Measurements from ENCODE around the gene ZNF428.
A peak's percentile ranks its signal among the peaks of the same experiment; 100 is the strongest.
"Not testable (repeated sequence)": the region's sequence is repeated elsewhere in the genome, so short reads cannot be mapped to it uniquely, and the experiment has no call there.

The ZNF428 gene

DNA sequence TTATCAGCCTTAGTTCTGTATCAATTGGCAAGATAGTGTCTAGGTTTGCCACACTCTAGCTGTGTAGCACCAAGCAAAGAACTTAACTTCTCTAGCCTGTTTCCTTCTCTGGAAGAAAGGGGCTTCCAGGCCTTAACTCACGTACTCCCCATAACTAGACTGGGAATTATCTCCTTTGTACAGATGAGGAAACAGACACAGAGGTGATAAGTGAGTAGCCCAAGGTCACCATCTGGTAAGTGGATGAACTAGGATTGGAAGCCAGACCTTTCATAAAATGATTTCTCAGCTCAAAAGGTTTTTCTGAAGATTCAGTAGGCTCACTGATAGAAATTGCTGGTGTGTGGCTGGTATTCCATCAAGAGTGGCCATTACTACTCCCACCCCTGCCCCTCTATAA lies 3.1 kb downstream of the ZNF428 start:
- no peak for DNase-seq

DNA sequence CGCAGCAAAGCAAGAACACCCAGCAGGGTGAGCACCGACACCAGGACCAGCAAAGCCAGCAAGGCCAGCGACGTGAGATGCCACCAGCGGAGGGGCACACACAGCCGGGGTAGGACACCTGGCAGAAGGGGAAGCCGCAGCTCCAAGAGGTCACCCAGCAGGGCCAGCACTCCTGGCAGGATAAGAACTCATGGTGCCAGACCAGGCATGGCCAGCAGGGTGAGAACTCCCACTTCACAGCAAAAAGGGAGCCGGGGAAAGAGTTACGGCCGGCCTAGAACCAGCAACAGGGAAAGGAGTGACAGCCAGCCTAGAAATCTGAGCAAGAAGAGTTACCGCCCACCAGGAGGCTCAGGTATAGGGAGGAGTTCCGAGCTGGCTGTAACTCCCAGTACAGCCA lies 7.1 kb downstream of the ZNF428 start:
- no peak for DNase-seq

DNA sequence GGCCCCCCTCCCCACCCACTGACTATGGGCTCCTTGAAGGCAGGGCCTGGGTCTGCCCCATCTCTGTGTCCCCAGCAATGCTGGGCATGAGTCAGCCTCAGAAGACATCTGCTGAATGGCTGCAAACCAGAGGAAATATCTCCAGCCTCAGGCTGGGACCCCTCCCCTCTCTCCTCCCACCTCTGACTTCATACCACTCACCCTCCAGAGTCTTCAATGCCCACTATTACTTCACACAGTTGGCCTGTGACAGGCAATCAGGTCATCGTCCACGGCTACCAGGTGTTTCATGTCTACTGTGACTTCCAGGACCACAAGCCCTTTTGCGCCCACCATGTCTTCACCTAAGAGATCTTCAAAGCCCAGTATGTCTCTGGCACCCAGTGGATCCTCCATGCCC lies 7.6 kb downstream of the ZNF428 start, which contains the start of gene SRRM5:
TSS of gene SRRM5 (plus strand) at position 301 of the 400 bp plus-strand sequence. CDS start at position 335, 34 bp downstream.
- no peak for DNase-seq

DNA sequence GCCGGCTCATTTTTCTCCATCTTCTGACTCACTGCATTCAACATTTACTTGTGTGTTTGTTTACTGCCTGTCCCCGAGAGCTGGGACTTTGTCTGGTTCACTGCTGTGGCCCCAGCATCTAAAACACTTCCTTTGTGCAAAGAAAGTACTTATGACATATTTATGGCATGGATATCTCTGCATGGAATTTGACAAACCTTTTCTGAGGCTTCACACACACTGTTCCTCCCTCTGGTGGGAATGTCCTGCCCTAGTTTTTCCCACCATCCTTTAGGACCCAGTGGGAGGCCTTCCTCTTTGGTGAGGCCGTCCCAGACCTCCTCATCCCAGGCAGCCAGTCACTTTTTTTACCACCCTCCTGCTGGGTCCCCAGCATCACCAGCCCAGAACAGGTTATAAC lies 8.9 kb downstream of the ZNF428 start:
- DNase-seq: no peak

DNA sequence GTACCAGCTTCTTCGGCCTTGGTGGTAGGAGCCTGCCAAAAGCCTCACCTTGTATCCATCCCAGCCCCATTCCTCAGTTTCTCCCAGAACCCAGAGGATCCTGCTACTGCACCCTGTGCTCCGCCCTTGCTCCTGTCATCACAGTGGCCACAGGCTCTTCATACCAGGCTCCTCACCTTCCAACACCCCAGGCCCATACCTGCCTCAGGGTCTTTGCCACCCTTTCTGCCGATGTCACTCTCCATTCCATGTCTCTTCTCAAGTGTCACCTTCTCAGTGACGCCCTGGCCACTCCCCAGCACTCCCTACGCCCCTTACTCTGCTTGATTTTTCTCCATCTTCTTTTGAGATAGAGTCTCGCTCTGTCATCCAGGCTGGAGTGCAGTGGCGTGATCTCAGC lies 9.6 kb downstream of the ZNF428 start:
- no peak for DNase-seq

DNA sequence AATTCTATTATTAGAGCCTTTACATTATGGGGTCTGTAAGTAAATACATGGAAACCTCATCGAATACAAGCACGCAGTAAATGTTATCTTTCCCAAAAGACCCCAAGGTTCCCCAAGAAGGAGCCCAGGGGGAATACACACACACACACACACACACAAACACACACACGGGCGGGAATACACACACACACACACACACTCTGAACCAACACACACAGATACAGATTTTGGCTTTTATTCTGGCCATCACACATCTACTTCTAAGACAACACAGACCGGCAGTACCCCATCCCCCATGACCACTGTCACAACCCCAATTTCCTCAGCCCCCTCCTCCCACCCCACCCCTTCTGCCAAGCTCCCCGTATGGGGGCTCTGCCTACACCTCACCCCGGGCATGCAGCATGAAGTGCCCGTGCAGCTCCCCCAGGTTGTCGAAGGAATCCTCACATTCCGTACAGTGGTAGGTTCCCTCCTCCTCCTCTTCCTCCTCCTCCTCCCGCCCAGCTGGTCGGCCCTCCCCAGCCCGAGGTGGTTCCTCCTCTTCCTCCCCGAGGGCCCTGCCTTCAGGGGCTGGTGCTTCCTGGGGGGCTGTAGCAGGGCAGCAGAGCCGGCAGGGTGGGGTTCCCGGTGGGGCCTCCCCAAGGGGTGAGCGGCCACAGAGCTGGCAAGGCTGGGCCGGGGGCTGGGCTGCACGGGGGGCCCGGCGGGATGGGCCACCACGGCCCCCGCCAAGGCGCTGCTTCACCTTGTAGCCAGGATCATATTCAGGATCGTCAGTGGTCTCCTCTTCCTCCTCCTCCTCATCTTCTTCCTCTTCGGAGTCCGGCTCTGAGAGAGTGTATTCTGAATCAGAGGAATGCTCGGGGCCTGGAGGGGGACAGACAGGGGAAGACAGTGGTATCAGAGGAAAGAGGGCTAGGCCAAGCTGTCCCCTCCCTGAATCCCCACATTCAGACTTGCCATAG lies 11.9 kb downstream of the ZNF428 start:
- DNase-seq: no peak

DNA sequence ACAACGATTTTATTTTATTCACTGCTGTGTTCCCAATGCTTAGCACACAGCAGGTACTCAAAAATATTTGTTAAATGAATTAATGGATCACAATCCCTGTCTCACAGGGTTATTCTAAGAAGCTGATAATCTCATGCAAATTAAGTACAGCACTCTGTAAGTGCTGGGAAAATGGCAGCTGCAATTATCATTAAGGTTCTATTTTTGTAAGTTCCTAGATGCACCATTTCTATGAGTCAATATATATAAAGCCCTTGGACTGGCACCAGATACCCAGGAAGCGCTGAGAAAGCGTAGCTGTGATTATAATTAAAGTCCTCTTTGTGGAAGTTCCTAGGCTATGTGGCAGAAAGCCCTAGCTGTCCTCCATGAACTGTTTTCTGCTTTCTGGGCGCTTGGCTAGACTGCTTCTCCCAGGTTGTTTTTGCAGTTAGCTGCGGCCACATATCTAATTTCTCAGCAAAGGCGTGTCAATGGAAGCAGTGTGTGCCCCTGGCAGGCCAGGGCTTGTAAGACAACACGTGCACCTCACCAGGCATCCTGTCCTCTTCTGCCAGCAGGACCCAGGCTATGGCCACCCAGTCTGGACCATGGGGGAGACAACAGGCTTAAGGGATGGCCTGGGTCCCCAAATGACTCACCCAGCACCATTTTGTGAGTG lies 12.7 kb downstream of the ZNF428 start:
- DNase-seq: peak; percentile 84 to 85

DNA sequence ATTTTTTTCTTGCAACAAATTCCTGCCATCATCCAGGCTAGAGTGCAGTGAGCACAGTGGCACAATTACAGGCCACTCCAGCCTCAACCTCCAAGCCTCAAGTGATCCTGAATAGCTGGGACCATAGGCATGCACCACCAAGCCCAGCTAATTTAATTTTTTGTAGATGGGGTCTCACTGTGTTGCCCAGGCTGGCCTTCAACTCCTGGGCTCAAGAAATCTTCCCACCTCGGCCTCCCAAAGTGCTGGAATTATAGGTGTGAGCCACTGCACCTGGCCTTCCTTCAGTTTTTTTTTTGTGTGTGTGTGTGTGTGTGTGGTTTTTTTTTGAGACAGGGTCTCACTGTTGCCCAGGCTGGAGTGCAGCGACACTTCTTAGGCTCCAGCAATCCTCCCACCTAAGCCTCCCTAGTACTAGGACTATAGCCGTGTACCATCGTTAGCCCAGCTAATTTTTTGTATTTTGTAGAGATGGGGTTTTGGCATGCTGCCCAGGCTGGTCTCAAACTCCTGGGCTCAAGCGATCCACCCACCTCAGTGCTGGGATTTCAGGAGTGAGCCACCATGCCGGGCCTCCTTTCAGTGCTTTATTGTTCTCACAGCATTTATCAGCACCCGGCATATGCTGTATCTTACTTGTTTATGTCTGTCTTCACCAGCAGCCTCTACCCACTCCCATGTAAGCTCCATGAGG lies 13.4 kb downstream of the ZNF428 start:
- peak; percentile 43 to 53 for DNase-seq

DNA sequence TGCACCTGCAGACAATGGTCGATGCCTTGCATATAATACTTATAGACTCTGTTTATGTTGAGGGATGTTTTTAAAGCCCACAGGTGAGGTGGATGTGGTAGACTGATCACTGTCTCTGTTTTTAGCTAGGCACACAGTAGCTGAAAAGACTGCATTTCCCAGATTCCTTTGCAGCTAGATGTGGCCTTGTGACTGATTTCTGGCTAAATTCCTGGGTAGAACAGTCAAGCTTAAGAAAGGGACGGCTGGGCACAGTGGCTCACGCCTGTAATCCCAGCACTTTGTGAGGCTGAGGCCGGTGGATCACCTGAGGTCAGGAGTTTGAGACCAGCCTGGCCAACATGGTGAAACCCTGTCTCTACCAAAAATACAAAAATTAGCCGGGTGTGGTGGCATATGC lies 19.1 kb downstream of the ZNF428 start:
- DNase-seq: not testable (repeated sequence)

DNA sequence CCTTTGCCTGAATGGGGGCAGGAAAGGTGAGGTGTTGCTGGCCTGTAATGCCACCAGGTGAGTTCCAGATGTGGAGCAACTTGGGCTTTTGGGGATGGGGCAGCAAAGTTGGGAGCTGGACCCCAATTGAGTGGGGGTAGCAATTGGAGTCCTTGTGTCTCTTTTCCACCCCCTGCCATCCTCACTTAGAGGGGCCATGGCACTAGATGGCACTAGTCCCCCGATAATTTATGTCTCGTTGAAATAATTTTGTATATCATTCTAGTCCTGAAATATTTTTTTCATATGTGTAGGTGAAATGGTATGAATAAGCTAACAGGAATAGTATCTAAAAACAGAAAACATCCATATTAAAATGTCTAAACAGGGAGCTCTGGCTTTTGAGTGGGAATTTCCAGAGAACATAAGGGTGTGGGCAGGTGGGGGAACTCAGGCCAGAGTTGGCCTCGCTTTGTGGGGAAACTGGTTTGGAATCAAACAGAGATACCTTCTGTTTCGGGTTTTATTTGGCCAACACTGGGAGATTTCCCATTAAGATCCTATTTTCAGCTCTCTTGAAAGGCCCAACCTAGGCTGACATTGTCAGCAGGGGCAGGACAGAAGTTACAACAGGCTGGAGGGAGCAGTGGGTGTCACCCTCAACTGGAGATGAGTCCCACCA lies 19.7 kb downstream of the ZNF428 start:
- no peak for DNase-seq

DNA sequence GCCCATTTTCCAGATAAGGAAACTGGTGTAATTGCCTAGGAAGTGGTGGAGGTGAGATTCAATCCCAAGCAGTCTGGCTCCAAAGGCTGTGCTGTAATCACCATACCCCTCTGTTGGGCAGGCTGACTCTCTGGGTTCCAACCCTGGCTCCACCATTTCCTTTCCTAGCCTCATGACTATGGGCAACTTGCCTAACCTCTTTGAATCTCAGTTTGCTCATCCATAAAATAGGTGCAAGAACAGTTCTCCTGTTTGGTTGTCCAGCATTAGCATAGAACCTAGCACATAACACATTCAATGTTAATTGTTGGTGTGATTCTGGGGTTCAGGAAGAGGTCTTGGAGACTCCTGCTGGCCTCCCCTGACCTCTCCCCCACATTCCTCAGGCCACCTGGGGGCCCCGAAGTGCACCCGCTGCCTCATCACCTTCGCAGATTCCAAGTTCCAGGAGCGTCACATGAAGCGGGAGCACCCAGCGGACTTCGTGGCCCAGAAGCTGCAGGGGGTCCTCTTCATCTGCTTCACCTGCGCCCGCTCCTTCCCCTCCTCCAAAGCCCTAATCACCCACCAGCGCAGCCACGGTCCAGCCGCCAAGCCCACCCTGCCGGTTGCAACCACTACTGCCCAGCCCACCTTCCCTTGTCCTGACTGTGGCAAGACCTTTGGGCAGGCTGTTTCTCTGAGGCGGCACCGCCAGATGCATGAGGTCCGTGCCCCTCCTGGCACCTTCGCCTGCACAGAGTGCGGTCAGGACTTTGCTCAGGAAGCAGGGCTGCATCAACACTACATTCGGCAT lies 20.8 kb downstream of the ZNF428 start:
- no peak for DNase-seq

DNA sequence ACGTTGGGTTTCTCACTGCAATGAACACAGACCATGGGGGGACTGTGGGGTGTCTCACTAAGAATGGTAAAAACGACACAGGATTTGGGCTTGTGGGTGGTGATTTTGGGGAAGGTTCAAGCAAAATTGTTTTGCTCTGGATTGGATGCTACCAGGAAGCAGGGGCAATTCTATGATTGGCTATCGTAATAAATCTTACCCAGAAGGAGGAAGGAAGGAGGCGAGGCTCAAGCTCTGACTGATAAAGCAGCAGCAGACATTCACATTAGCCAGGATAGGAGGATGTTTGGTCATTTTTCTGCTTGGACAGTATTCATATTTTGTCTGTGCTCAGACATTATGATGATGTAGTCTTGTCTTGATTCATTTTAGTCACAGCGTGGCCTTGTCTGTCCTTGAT lies 21.6 kb downstream of the ZNF428 start:
- DNase-seq: no peak

DNA sequence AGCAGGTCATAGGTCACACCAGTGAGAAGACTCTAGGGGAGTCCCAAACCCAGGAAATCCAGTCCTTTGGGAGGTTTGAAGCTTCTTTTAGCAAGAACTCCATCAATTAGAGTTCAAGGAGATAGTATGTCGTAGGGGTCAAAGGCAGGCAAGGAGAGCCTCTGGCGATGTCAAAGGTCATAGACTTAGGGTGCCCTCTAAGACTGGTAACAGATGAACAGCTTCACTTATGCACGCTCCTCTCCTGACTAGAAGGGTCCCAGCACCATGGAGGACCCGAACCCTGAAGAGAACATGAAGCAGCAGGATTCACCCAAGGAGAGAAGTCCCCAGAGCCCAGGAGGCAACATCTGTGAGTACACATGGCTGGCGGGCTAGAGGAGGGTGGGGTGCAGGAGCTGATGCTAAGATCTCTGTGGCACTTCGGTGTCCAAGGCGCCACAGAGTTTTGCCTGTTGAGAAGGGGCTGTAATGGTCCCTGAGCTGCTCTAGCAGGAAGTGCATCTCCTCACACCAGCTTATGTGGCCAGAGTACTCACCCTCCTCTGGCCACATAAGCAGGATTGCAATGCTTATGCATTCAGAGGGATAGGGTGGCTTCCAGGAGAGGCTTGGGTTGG lies 22.5 kb downstream of the ZNF428 start:
- DNase-seq: no peak

DNA sequence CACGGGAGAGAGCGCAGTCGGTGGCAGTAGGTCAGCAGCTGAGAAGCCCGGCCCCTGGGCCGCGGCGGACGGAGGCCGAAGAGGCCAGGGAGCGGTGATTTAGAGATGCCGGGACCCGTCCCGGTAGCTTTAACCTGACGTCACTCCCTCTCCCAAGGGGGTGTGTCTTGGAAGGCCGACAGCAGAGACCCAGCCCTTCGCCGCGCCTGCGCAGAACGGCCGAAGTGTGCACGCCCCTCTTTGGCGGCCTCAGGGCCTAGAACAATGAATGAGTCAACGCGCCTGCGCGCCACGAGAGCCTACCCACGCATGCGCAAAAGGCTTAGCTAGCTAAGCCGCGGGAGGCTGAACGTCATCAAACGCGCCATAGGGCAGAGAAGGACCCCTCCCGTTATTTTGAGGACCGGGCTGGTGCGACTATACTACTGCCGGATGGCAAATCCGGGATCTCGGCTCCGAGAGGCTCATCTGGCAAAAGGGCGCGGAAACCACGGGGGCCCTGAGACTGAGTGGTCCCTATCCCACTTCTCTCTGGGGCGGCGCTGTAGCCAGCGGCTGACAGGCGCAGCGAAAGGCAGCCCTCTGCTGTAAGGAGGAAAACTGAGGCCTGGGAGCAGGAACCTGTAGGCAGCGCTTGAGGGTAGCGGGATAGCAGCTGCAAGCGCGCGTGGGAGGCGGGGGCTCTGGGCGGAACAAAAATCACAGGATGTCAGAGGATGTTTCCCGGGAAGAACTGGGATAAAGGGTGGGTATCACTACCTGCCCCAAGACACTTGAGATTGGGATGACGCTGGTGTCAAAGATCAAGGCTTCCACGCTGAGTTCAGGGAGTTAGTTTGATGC lies 23.2 kb downstream of the ZNF428 start, which contains the start of the genes IRGQ and ZNF576:
TSS of gene IRGQ (minus strand) at position 136 of the 843 bp plus-strand sequence. CDS start 796 bp downstream, outside the sequence.
TSS of gene ZNF576 (plus strand) at position 597 of the 843 bp plus-strand sequence. CDS start 514 bp downstream, outside the sequence.
- DNase-seq: peak; percentile 99 to 100

DNA sequence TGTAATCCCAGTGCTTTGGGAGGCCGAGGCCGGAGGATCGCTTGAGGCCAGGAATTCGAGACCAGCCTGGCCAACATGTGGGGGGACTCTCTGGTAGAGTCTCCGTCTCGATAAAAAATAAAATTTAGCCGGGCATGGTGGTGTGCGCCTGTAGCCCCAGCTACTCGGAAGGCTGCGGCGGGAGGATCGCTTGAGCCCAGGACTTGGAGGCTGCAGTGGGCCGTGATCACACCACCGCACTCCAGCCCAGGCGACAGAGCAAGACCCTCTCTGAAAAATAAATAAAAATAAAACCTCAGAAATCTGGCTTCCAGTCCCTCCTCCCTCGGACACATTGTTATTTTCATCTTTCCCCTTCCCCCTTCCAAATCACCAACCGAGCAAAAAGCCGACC lies 23.8 kb downstream of the ZNF428 start:
- peak in 1 of 2 experiments; percentile 61 for DNase-seq

DNA sequence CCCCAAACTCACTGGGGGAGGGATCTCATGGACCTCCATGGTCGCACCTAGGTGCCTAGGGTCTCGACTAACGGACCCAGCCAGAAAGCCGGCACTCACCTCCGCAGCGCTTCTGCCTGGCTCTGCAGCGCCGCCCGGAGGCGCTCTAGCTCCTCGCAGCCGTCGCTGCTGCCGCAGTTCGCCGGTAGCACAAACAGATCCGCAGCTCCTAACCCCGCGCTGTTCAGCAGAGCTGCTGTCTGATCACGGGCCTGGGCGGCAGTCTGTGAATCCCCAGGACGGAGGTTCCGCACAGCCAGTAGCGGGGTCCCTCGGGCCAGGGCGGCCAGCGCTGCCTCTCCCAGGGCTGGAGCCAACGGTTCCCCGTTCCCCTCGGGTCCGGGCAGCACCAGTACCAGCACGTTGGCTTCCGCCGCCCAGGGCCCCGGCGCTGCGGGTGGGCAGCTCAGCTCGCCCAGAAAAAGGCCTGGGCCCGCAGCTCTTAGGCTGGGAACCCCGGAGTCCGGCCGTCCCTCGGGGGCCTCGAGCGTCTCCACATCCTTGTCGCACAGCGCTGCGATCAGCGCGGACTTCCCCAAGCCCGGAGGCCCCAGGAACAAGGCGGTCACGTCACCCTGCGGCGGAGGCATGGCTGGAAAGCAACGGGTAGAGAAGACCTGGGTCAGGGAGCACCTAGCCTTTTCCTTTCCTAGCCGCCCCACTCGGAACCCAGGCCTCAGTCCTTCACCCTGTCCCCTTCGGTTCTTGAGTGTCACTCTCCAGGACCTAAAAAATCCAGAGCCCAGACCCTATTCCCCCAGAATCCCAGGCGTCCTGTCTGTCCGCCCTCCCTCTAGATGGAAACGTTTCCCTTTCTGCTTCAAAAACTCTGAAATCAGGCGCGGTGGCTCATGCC lies 24.5 kb downstream of the ZNF428 start:
- DNase-seq: peak; percentile 47 to 86

DNA sequence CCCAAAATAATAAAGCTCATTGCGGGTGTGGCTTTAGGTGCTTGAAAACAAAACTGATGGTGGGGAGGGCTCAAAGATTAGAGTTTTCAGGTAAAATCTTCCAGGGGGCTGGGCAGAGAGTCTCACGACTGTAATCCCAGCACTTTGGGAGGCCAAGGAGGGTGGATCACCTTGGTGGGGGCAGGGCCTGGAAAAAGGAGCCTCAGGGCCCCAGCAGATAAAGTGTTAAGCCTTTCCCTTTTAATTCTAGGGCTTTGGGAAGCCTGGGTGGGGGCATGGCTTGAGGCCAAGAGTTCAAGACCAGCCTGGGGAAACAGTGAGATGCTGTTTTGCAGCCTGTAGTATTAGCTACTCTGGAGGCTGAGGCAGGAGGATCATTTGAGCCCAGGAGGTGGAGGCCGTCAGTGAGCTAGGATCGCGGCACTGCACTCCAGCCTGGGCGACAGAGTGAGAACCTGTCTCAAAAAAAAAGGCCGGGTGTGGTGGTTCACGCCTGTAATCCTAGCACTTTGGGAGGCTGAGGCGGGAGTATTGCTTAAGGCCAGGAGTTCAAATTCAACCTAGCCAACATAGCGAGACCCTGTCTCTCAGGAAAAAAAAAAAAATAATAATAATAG lies 25.2 kb downstream of the ZNF428 start:
- DNase-seq: no peak

DNA sequence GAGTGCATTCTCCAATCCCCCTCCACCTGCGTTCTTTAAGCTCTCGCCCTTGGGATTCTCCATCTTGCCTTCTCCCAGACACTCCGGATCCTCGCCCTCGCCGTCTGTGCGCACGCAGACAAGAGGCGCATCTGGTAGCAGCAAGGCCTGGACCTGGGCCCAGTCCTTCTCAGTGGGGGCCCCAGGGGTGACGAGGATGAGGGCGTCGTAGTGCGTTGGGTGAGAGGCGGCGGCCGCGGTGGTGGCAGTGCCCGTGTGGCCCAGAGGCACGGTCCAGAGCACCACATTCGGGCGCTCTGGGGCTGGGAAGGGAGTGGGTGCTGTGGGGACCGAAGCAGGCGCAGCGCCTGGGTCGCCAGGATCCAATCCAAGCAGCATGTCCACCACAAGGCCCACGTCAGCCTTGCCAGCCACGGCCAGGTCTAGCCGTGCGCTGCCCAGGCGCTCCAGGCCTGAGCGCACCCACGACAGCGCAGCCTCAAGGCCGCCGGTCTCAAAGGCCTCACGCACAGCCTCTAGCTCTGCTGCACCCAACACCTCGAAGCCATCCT lies 26.6 kb downstream of the ZNF428 start:
- no peak for DNase-seq

Data from NCI-H526 (cell line).